ENCODE measurements around the gene MRTFA. TPM values are rescaled to one million over a fixed set of nuclear protein-coding genes. Genes with fewer than 3 reads are reported as not detected.

MRTFA gene
- total and polyA plus RNA-seq, 2 of the 13 experiments (the other 11 are each of a cell fraction or from before 2014, with no cell fraction given): 2.4 to 8.2 TPM

GRCh38 chr22:40582063-40582462 lies 54.5 kb downstream of the MRTFA start (continued):
- TF ChIP-seq PAXIP1 (CRISPR knock-in tag; conservative IDR thresholded peaks at IDR 0.05) (no peak), RAD51 (IDR thresholded peaks at IDR 0.05; ENCODE audit: borderline replicate concordance) (no peak), ZNF367 (CRISPR knock-in tag; IDR thresholded peaks at IDR 0.05; ENCODE audit: borderline replicate concordance) (no peak), ZNF205 (CRISPR knock-in tag; IDR thresholded peaks at IDR 0.05) (no peak), ZNF703 (CRISPR knock-in tag; IDR thresholded peaks at IDR 0.05; ENCODE audit: borderline replicate concordance) (no peak), MXI1 (IDR thresholded peaks at IDR 0.05; ENCODE audit: borderline replicate concordance, low read depth, low read length) (no peak), RBAK (CRISPR knock-in tag; IDR thresholded peaks at IDR 0.05) (no peak), HES4 (CRISPR knock-in tag; IDR thresholded peaks at IDR 0.05; ENCODE audit: borderline replicate concordance) (no peak)
- TF ChIP-seq, protein P1, sequence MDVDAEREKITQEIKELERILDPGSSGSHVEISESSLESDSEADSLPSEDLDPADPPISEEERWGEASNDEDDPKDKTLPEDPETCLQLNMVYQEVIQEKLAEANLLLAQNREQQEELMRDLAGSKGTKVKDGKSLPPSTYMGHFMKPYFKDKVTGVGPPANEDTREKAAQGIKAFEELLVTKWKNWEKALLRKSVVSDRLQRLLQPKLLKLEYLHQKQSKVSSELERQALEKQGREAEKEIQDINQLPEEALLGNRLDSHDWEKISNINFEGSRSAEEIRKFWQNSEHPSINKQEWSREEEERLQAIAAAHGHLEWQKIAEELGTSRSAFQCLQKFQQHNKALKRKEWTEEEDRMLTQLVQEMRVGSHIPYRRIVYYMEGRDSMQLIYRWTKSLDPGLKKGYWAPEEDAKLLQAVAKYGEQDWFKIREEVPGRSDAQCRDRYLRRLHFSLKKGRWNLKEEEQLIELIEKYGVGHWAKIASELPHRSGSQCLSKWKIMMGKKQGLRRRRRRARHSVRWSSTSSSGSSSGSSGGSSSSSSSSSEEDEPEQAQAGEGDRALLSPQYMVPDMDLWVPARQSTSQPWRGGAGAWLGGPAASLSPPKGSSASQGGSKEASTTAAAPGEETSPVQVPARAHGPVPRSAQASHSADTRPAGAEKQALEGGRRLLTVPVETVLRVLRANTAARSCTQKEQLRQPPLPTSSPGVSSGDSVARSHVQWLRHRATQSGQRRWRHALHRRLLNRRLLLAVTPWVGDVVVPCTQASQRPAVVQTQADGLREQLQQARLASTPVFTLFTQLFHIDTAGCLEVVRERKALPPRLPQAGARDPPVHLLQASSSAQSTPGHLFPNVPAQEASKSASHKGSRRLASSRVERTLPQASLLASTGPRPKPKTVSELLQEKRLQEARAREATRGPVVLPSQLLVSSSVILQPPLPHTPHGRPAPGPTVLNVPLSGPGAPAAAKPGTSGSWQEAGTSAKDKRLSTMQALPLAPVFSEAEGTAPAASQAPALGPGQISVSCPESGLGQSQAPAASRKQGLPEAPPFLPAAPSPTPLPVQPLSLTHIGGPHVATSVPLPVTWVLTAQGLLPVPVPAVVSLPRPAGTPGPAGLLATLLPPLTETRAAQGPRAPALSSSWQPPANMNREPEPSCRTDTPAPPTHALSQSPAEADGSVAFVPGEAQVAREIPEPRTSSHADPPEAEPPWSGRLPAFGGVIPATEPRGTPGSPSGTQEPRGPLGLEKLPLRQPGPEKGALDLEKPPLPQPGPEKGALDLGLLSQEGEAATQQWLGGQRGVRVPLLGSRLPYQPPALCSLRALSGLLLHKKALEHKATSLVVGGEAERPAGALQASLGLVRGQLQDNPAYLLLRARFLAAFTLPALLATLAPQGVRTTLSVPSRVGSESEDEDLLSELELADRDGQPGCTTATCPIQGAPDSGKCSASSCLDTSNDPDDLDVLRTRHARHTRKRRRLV (CRISPR knock-in tag; IDR thresholded peaks at IDR 0.05): no peak
- TF ChIP-seq, protein P2, sequence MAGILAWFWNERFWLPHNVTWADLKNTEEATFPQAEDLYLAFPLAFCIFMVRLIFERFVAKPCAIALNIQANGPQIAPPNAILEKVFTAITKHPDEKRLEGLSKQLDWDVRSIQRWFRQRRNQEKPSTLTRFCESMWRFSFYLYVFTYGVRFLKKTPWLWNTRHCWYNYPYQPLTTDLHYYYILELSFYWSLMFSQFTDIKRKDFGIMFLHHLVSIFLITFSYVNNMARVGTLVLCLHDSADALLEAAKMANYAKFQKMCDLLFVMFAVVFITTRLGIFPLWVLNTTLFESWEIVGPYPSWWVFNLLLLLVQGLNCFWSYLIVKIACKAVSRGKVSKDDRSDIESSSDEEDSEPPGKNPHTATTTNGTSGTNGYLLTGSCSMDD (CRISPR knock-in tag; IDR thresholded peaks at IDR 0.05): no peak

Measured in HepG2 (cell line).